ENCODE data around the gene PER3.

Gene PER3

GRCh38 chr1:7871136-7871535 lies 87.0 kb downstream of the PER3 start:
- DNase-seq (ENCODE audit: low read depth, low spot score), result no peak

- no peak for DNase-seq (ENCODE audit: low read depth, low spot score)
Observed at GRCh38 chr1:7873801-7874795, 90.0 kb downstream of the PER3 start.

GRCh38 chr1:7878027-7878426 lies 93.9 kb downstream of the PER3 start:
- no peak for DNase-seq (ENCODE audit: low read depth, low spot score)

- DNase-seq (ENCODE audit: low read depth, low spot score), result no peak
Observed at GRCh38 chr1:7879228-7879627, 95.1 kb downstream of the PER3 start.

- no peak for DNase-seq (ENCODE audit: low read depth, low spot score)
Observed at GRCh38 chr1:7884757-7885156, 100.7 kb downstream of the PER3 start.

GRCh38 chr1:7885513-7886404 lies 101.7 kb downstream of the PER3 start:
- DNase-seq (ENCODE audit: low read depth, low spot score), result no peak

GRCh38 chr1:7886405-7886745 lies 102.3 kb downstream of the PER3 start:
- no peak for DNase-seq (ENCODE audit: low read depth, low spot score)

- DNase-seq (ENCODE audit: low read depth, low spot score), result no peak
Observed at GRCh38 chr1:7888248-7889081, 104.4 kb downstream of the PER3 start.

- no peak for DNase-seq (ENCODE audit: low read depth, low spot score)
Observed at GRCh38 chr1:7890853-7891252, 106.8 kb downstream of the PER3 start.

- DNase-seq (ENCODE audit: low read depth, low spot score), result no peak
Observed at GRCh38 chr1:7891804-7892203, 107.7 kb downstream of the PER3 start.

- DNase-seq (ENCODE audit: low read depth, low spot score), result no peak
Observed at GRCh38 chr1:7893529-7894180, 109.6 kb downstream of the PER3 start.

Data from activated naive CD8-positive, alpha-beta T cell treated with anti-CD3 and anti-CD28 coated beads, Interleukin-2, amount 50 U/mL, for 16 hours (primary cell).